ENCODE measurements around the gene NELFCD. TPM values are rescaled to one million over a fixed set of nuclear protein-coding genes. Genes with fewer than 3 reads are reported as not detected.

The NELFCD gene
- total and polyA plus RNA-seq, 9 of the 15 experiments (the other 6 are each of a cell fraction or from before 2014, with no cell fraction given), result 11.7 to 163 (median 96.5) TPM

DNA sequence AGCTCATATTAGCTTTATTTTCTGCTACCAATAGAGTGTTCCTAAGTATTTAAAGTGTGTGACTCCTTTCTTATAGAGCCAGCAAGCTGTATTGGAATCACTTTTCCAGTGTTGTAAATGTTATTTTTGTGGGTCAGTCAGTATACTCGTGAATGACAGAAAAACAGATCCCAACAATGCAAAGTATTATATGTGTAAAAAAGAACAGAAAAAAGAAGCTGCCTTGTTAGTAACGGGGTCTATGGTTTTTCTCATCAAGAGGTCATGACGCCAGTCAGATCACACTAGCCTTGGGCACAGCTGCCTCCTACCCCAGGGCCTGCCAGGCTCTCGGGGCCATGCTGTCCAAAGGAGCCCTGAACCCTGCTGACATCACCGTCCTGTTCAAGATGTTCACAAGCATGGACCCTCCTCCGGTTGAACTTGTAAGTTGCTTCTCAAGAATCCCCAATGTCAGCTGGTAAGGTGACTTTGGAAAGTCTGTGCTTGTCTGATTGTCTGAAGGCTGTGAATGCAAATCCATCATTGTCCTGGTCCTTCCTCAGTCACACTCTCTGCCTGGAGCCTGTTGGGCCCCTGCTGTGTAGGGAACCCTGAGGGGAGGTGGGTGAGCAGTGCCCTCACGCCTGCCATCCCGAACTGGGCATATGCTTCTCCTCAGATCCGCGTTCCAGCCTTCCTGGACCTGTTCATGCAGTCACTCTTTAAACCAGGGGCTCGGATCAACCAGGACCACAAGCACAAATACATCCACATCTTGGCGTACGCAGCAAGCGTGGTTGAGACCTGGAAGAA lies 9.8 kb downstream of the NELFCD start (continued):
- TF ChIP-seq POLR2AphosphoS5 (IDR thresholded peaks at IDR 0.05; ENCODE audit: control insufficient read depth, insufficient read depth, low read depth, low read length) (no peak), NELFE (IDR thresholded peaks at IDR 0.05; ENCODE audit: insufficient read depth, insufficient read length) (no peak), ILK (tag; IDR thresholded peaks at IDR 0.05; ENCODE audit: borderline replicate concordance, low read depth) (no peak), TFAP4 (CRISPR knock-in tag; IDR thresholded peaks at IDR 0.05; ENCODE audit: borderline replicate concordance) (no peak), RFX1 (IDR thresholded peaks at IDR 0.05) (no peak), HOXB6 (CRISPR knock-in tag; IDR thresholded peaks at IDR 0.05; ENCODE audit: borderline replicate concordance) (no peak), ZNF444 (CRISPR knock-in tag; IDR thresholded peaks at IDR 0.05) (no peak), MAFK (IDR thresholded peaks at IDR 0.05; ENCODE audit: low read length) (no peak), ZNF263 (CRISPR knock-in tag; IDR thresholded peaks at IDR 0.05; ENCODE audit: borderline replicate concordance) (no peak)

DNA sequence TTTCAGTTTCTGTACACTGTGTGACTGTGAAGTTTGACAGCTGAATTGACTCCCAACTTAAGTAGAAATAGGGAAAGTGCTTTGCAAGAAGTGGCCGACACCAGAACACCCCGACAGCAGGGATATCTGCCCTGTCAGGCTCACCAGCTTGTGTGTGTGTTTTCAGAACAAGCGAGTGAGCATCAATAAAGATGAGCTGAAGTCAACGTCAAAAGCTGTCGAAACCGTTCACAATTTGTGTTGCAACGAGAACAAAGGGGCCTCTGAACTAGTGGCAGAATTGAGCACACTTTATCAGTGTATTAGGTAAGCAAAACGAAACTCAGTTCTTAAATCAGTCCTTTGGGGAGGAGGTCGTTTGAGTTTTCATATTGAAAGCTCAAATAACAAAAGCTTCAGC lies 10.7 kb downstream of the NELFCD start:
- CTCF ChIA-PET (ENCODE audit: low intra/inter-chr PET ratio), result no interaction called here
- TF ChIP-seq ZNF76 (CRISPR knock-in tag; IDR thresholded peaks at IDR 0.05; ENCODE audit: borderline replicate concordance), result no peak
- no peak for TF ChIP-seq POLR2G (IDR thresholded peaks at IDR 0.05; ENCODE audit: low read depth, low read length)
- TF ChIP-seq GTF2F1 (IDR thresholded peaks at IDR 0.05; ENCODE audit: low read depth, low read length), result no peak
- no peak for TF ChIP-seq ZNF77 (CRISPR knock-in tag; IDR thresholded peaks at IDR 0.05)
- TF ChIP-seq FIP1L1 (IDR thresholded peaks at IDR 0.05; ENCODE audit: low read depth, low read length, poor library complexity, severe bottlenecking), result no peak
- TF ChIP-seq, protein P1, sequence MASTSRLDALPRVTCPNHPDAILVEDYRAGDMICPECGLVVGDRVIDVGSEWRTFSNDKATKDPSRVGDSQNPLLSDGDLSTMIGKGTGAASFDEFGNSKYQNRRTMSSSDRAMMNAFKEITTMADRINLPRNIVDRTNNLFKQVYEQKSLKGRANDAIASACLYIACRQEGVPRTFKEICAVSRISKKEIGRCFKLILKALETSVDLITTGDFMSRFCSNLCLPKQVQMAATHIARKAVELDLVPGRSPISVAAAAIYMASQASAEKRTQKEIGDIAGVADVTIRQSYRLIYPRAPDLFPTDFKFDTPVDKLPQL (IDR thresholded peaks at IDR 0.05; ENCODE audit: extremely low read depth, insufficient read length), result no peak
- TF ChIP-seq MYC (IDR thresholded peaks at IDR 0.05; ENCODE audit: low read depth, low read length), result no peak
- TF ChIP-seq MYC (CRISPR knock-in tag; IDR thresholded peaks at IDR 0.05; ENCODE audit: borderline replicate concordance, low read depth), result no peak
- TF ChIP-seq ZNF740 (CRISPR knock-in tag; IDR thresholded peaks at IDR 0.05), result no peak
- TF ChIP-seq ZNF740 (tag; IDR thresholded peaks at IDR 0.05), result no peak

More for the DNA sequence above, 10.7 kb downstream of the NELFCD start:
- in situ Hi-C loops (cut with MboI), result no loop called here
- FAIRE-seq (no peak), DNase-seq (ENCODE audit: extremely low read depth in 1 of 4, low spot score in 3 of 4) (no peak), ATAC-seq (no peak)
- H3K9ac ChIP-seq (ENCODE audit: insufficient read depth in 1 of 2, low read depth in 2 of 2, low read length in 2 of 2), result no peak overlapping the region
- H2AFZ ChIP-seq (ENCODE audit: low read depth, low read length), result no peak overlapping the region
- BruUV-seq (replicated peaks), result no TSS peak
- peaks cover 0 to 7% of the 10 kb centered on the region in 2 experiments; a peak in 1 of 5 replicates for H3K4me1 ChIP-seq (replicated peaks in 1 of 2; ENCODE audit: control insufficient read depth in 2 of 2, insufficient read depth in 2 of 2, low read length in 2 of 2)
- POLR2A ChIA-PET, result interaction anchor here (0.6 to 4.0 kb wide), 4 partner anchors 9 to 74 kb away, joined by 3 to 29 read pairs (median 3); partner anchors contain the start of gene NELFCD
- no peak overlapping the region for H3K27ac ChIP-seq (ENCODE audit: extremely low read depth, low read depth, low read length)
- H3K4me2 ChIP-seq (ENCODE audit: insufficient read depth, low read length), result no peak overlapping the region
- no peak overlapping the region for H3K4me3 ChIP-seq
- no peaks in the 10 kb centered on the region for H3K9me3 ChIP-seq (replicated peaks; ENCODE audit: control insufficient read depth, insufficient read depth, low read depth, low read length)
- H4K20me1 ChIP-seq (replicated peaks; ENCODE audit: control insufficient read depth, insufficient read depth, low read length), result 0 out of 2 replicates have a peak, but pooled peaks cover 4% of the 10 kb centered on the region
- H3K79me2 ChIP-seq (ENCODE audit: control insufficient read depth, insufficient read depth, low read length), result peaks cover 10% of the 10 kb centered on the region; the same call in 1 of the 3 replicates
- intact Hi-C loops (cut with micrococcal nuclease), result no loop called here
- whole genome bisulfite sequencing (ENCODE audit: insufficient coverage, low coverage, missing lambda C conversion rate), result 86% methylated on average over 9 of the region's 9 CpGs
- H3K36me3 ChIP-seq (ENCODE audit: control insufficient read depth, insufficient read depth, low read length), result peaks cover 98% of the 10 kb centered on the region
- no peaks in the 10 kb centered on the region for H3K27me3 ChIP-seq (ENCODE audit: control insufficient read depth in 2 of 2, insufficient read depth in 2 of 2, low read length in 2 of 2)
- no peaks in the 10 kb centered on the region for H3K9me1 ChIP-seq (ENCODE audit: control insufficient read depth, insufficient read depth, low read length)
